GM12892 (cell line): ENCODE results near the gene AADACL2.

Source experiments
- POLR2A ChIP-seq: IDR thresholded peaks from 2 replicates; pipeline ENCODE4 v1.6.1; 2011; ENCODE audit warnings: low read depth, low read length, control low read depth
- TAF1 ChIP-seq: IDR thresholded peaks from 2 replicates; pipeline ENCODE4 v1.6.1; 2011; ENCODE audit warnings: low read depth, mild to moderate bottlenecking, control low read depth, low read length, borderline replicate concordance

GRCh38 chr3:151772825-151773480 is 39.2 kb downstream of the AADACL2 start:
- TF ChIP-seq TAF1: no peak
- no peak for TF ChIP-seq POLR2A
